Muscle of leg (tissue), 11 donors: ENCODE results near the gene FAM124B. TPM values are rescaled to one million over a fixed set of nuclear protein-coding genes. Genes with fewer than 3 reads are reported as not detected.
A peak's percentile ranks its signal among the peaks of the same experiment; 100 is the strongest.

Experiments used
- DNase-seq: peaks from one replicate; pipeline ENCODE4 v3.0.0; 2013
- H3K27ac ChIP-seq: one replicate; pipeline ENCODE4 v1.5.1; 2013; ENCODE audit warnings: mild to moderate bottlenecking, low read length, control low read depth
- H3K27me3 ChIP-seq: one replicate; pipeline ENCODE4 v1.6.1; 2013; ENCODE audit warnings: low read length; ENCODE audit not compliant: control insufficient read depth, insufficient read depth
- H3K36me3 ChIP-seq: one replicate; pipeline ENCODE4 v1.6.1; 2013; ENCODE audit warnings: low read length; ENCODE audit not compliant: control insufficient read depth, insufficient read depth
- H3K4me1 ChIP-seq: one replicate; pipeline ENCODE4 v1.6.1; 2013; ENCODE audit warnings: low read length; ENCODE audit not compliant: control insufficient read depth, insufficient read depth
- H3K4me3 ChIP-seq: one replicate; pipeline ENCODE4 v1.5.1; 2013; ENCODE audit warnings: low read length, control low read depth
- H3K9me3 ChIP-seq: replicated peaks from 2 replicates; pipeline ENCODE4 v1.6.1; 2013; ENCODE audit warnings: low read depth, low read length; ENCODE audit not compliant: control insufficient read depth
- WGBS: methylation state at CpG from one replicate; pipeline ENCODE4 v1.1.5; 2013; ENCODE audit warnings: missing lambda C conversion rate; ENCODE audit not compliant: insufficient coverage; 5-methylcytosine and 5-hydroxymethylcytosine counted together
- polyA plus RNA-seq, 8 donors: library from polyadenylated mRNA; unstranded; fragments of 120-200 nt; gene quantifications; one replicate each; pipeline versions ENCODE4 v1.2.1 to v1.2.3, GENCODE V29; 2013; ENCODE audit warnings: inconsistent platforms in 1 of 8, low replicate concordance in 1 of 8; ENCODE audit not compliant: insufficient read length in 8 of 8, insufficient read depth in 1 of 8
- total RNA-seq: library from RNA; stranded (reverse); fragments of 120-200 nt; gene quantifications from one replicate; pipeline ENCODE4 v1.2.4, GENCODE V29; 2013

The FAM124B gene
- total and polyA plus RNA-seq, 9 donors: 6.8 to 10.0 (median 7.4) TPM

DNA sequence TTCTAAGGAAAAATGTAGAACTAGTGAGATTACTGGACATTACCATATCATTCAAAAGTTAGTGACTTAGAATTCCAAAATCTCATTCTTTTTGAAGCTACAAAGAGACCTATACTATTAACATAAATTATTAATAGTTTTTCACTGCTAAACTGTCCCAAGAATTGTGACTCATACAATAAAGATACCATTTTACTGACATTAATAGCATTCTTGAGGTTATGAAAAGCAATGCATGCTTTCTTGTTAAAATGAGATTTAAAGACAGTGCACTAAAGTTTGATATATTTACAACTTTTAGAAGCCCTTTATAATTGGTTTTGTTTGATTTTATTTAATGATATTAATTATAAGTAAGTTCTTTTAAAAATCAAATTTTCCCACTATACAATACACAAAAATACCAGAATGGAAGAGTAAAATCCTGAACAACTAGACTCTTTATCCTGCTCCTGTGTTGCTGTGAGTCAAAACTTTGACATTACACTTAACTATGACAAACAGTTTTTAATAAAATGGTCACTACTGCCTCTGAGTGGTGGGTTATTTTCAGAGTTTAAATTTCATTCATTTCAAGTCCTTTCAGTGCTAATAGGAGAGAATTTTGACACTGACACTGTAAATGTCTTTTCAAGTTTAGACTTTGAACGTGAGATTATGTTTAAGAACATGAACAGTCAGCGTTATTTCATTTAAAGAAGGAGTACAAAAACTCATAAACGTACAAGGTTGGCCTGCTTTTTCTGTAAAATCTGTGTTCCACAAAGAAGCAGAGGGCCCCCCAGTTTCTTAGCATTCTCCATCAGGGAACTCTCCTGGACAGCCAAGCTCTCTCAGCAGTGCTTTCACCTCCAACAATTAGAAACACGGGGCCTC, 54.5 kb downstream of the FAM124B start:
- Histone ChIP-seq H3K4me1 (no peaks in the 10 kb centered on the region), H3K27me3 (no peaks in the 10 kb centered on the region), H3K9me3 (no peaks in the 10 kb centered on the region), H3K27ac (no peak overlapping the region), H3K4me3 (no peak overlapping the region), H3K36me3 (no peaks in the 10 kb centered on the region)
- WGBS: 80% methylated on average over 1 of the region's 4 CpGs
- no peak for DNase-seq

DNA sequence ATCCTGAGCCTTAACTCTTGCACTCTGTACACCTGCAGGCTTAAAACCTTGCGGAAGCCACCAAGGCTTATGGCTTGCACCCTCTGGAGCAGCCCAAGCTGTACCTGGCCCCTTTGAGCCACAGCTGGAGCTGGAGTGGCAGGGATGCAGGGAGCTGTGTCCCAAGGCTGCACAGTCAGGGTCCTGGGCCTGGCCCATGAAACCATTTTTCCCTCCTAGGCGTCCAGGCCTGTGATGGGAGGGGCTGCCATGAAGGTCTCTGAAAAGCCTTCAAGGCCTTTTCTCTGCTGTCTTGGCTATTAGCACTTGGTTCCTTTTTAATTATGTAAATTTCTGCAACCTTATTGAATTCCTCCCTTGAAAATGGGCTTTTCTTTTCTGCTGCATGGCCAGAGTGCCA, 56.4 kb downstream of the FAM124B start:
- no peaks in the 10 kb centered on the region for H3K4me1 ChIP-seq
- no peak overlapping the region for H3K27ac ChIP-seq

GRCh38 chr2:224343226-224343625, 58.7 kb downstream of the FAM124B start:
- no peaks in the 10 kb centered on the region for H3K27me3 ChIP-seq
- no peak overlapping the region for H3K4me3 ChIP-seq
- H3K9me3 ChIP-seq: no peaks in the 10 kb centered on the region
- no peak overlapping the region for H3K27ac ChIP-seq
- no CpG with 5 or more reads among the region's 4 CpGs for WGBS
- no peak for DNase-seq
- no peaks in the 10 kb centered on the region for H3K36me3 ChIP-seq
- H3K4me1 ChIP-seq: no peaks in the 10 kb centered on the region

More for the DNA sequence above, 56.4 kb downstream of the FAM124B start:
- Histone ChIP-seq H3K27me3 (no peaks in the 10 kb centered on the region), H3K9me3 (no peaks in the 10 kb centered on the region), H3K36me3 (no peaks in the 10 kb centered on the region), H3K4me3 (no peak overlapping the region)
- WGBS: no CpG with 5 or more reads among the region's 2 CpGs
- DNase-seq: no peak

DNA sequence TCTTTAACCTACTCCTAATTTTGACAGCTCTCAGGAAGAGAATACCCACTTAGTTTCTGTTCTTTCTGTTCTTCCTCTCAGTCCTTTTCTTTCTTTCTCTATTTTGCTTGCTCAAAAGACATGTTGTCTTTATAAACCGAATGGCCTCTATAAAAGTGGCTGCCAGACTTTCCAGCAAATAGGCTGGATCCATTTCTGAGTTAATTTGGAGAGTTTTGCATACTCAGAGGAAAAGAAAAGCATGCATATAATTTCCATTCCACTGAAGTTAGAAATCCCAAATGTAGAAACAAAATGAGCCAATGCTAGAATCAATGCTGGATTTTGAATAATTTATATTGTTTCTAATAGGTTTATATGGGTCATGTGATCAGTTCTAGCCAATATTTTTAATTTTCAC, 65.9 kb downstream of the FAM124B start:
- DNase-seq: peak; percentile 48
- Histone ChIP-seq H3K27ac (no peak overlapping the region), H3K9me3 (no peaks in the 10 kb centered on the region), H3K4me3 (no peak overlapping the region), H3K27me3 (no peaks in the 10 kb centered on the region), H3K36me3 (no peaks in the 10 kb centered on the region), H3K4me1 (no peaks in the 10 kb centered on the region)
- no CpG with 5 or more reads among the region's 1 CpG for WGBS

GRCh38 chr2:224334726-224335125, 67.2 kb downstream of the FAM124B start:
- H3K4me3 ChIP-seq: no peak overlapping the region
- DNase-seq: no peak
- no peaks in the 10 kb centered on the region for H3K9me3 ChIP-seq
- no CpG with 5 or more reads among the region's 2 CpGs for WGBS
- H3K36me3 ChIP-seq: no peaks in the 10 kb centered on the region
- no peaks in the 10 kb centered on the region for H3K27me3 ChIP-seq
- no peak overlapping the region for H3K27ac ChIP-seq
- H3K4me1 ChIP-seq: no peaks in the 10 kb centered on the region

GRCh38 chr2:224333726-224334482, 68.0 kb downstream of the FAM124B start:
- no peak overlapping the region for H3K4me3 ChIP-seq
- no peaks in the 10 kb centered on the region for H3K36me3 ChIP-seq
- no peak overlapping the region for H3K27ac ChIP-seq
- WGBS: 61% methylated on average over 2 of the region's 6 CpGs
- no peaks in the 10 kb centered on the region for H3K4me1 ChIP-seq
- no peaks in the 10 kb centered on the region for H3K9me3 ChIP-seq
- peak; percentile 13 for DNase-seq
- H3K27me3 ChIP-seq: no peaks in the 10 kb centered on the region

DNA sequence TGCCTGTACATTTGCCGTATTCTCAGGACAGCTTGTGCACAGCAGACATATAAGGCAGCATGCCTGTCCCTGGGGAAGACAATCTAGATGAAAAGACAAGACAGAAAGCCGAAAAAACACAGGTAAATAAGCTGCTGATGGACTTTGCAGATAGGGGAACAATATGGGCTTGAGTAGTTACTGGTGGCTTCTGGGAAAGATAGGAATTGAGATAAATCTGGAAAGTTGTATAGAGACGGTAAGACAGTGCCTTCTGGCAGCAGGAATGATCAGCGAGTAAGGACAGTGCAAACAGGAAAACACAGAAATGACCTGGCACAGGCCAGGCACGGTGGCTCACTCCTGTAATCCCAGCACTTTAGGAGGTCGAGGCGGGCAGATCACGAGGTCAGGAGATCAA, 70.2 kb downstream of the FAM124B start:
- no peaks in the 10 kb centered on the region for H3K9me3 ChIP-seq
- no peak overlapping the region for H3K4me3 ChIP-seq
- H3K36me3 ChIP-seq: no peaks in the 10 kb centered on the region
- H3K4me1 ChIP-seq: no peaks in the 10 kb centered on the region
- DNase-seq: no peak
- WGBS: 40% methylated on average over 8 of the region's 8 CpGs
- no peaks in the 10 kb centered on the region for H3K27me3 ChIP-seq
- H3K27ac ChIP-seq: no peak overlapping the region

- WGBS: 85% methylated on average over 3 of the region's 3 CpGs
- H3K27ac ChIP-seq: no peak overlapping the region
- no peaks in the 10 kb centered on the region for H3K36me3 ChIP-seq
- no peak for DNase-seq
- H3K9me3 ChIP-seq: no peaks in the 10 kb centered on the region
- no peaks in the 10 kb centered on the region for H3K27me3 ChIP-seq
- peaks cover 3% of the 10 kb centered on the region for H3K4me1 ChIP-seq
- no peak overlapping the region for H3K4me3 ChIP-seq
Observed at GRCh38 chr2:224328798-224329197, 73.1 kb downstream of the FAM124B start.
